Hepatocyte (in vitro differentiated cells): Measurements from ENCODE around the gene MAGI2. TPM values are rescaled to one million over a fixed set of nuclear protein-coding genes. Genes with fewer than 3 reads are reported as not detected.

Experiments
- DNase-seq: peaks from one replicate; pipeline ENCODE4 v3.0.0-alpha.2; 2016; ENCODE audit warnings: low spot score
- H2AFZ ChIP-seq: fragments of 200-600 bp; sonication (generic); 2 replicates; pipeline ENCODE4 v1.6.0; 2016; ENCODE audit warnings: antibody characterized with exemption, mild to moderate bottlenecking
- H3K27ac ChIP-seq: fragments of 200-600 bp; sonication (generic); 2 replicates; pipeline ENCODE4 v1.5.1; 2016; ENCODE audit warnings: mild to moderate bottlenecking
- H3K27me3 ChIP-seq: fragments of 200-600 bp; sonication (generic); 2 replicates; pipeline ENCODE4 v1.6.1; 2016
- H3K36me3 ChIP-seq: fragments of 200-600 bp; sonication (generic); replicated peaks from 2 replicates; pipeline ENCODE4 v1.5.1; 2016; ENCODE audit warnings: low read depth; ENCODE audit not compliant: insufficient read depth
- H3K4me1 ChIP-seq: fragments of 200-600 bp; sonication (generic); 2 replicates; pipeline ENCODE4 v1.5.1; 2016; ENCODE audit warnings: mild to moderate bottlenecking, moderate library complexity; ENCODE audit not compliant: insufficient read depth
- H3K4me2 ChIP-seq: fragments of 200-600 bp; sonication (generic); 2 replicates; pipeline ENCODE4 v1.6.0; 2016
- H3K4me3 ChIP-seq: fragments of 200-600 bp; sonication (generic); 2 replicates; pipeline ENCODE4 v1.5.1; 2016; ENCODE audit warnings: mild to moderate bottlenecking
- H3K79me2 ChIP-seq: fragments of 200-600 bp; sonication (generic); 2 replicates; pipeline ENCODE4 v1.6.0; 2017; ENCODE audit warnings: mild to moderate bottlenecking
- H3K9me2 ChIP-seq: fragments of 200-600 bp; sonication (generic); replicated peaks from 2 replicates; pipeline ENCODE4 v1.6.0; 2017; ENCODE audit warnings: mild to moderate bottlenecking; ENCODE audit not compliant: insufficient read depth
- H3K9me3 ChIP-seq: fragments of 200-600 bp; sonication (generic); 2 replicates; pipeline ENCODE4 v1.5.1; 2016; ENCODE audit warnings: low read depth, mild to moderate bottlenecking
- H4K20me1 ChIP-seq: fragments of 200-600 bp; sonication (generic); 2 replicates; pipeline ENCODE4 v1.6.0; 2016; ENCODE audit warnings: mild to moderate bottlenecking; ENCODE audit not compliant: insufficient read depth, poor library complexity, severe bottlenecking
- CTCF ChIP-seq: fragments of 200-600 bp; sonication (generic); IDR thresholded peaks from 2 replicates; pipeline ENCODE4 v1.5.1; 2016; ENCODE audit warnings: antibody characterized with exemption, mild to moderate bottlenecking; ENCODE audit not compliant: poor library complexity
- EZH2 ChIP-seq: fragments of 200-600 bp; sonication (generic); IDR thresholded peaks from 2 replicates; pipeline ENCODE4 v1.6.1; 2016; ENCODE audit warnings: antibody characterized with exemption, mild to moderate bottlenecking, borderline replicate concordance
- EZH2phosphoT487 ChIP-seq: fragments of 200-600 bp; sonication (generic); IDR thresholded peaks from one replicate; pipeline ENCODE4 v1.6.1; 2018; ENCODE audit warnings: antibody characterized with exemption, mild to moderate bottlenecking, low read depth, moderate library complexity; ENCODE audit not compliant: unreplicated experiment, severe bottlenecking
- WGBS: methylation state at CpG from one replicate; pipeline ENCODE4 v1.1.6; 2016; ENCODE audit warnings: low lambda C conversion rate; ENCODE audit errors: missing lambda C conversion rate; 5-methylcytosine and 5-hydroxymethylcytosine counted together
- polyA plus RNA-seq: library from polyadenylated mRNA; unstranded; fragments of >200 nt; fragmentation: Nextera tagmentation; extraction: Ambion mirVana; gene quantifications from 2 replicates; pipeline ENCODE4 v1.2.1, GENCODE V29; 2016
- total RNA-seq: library from RNA; depleted of rRNA; stranded (reverse); fragments of >200 nt; gene quantifications from 2 replicates; pipeline ENCODE4 v1.2.3, GENCODE V29; 2014

The MAGI2 gene
- total and polyA plus RNA-seq, 2 experiments from 2014 or later: 3.1 to 6.7 TPM

DNA sequence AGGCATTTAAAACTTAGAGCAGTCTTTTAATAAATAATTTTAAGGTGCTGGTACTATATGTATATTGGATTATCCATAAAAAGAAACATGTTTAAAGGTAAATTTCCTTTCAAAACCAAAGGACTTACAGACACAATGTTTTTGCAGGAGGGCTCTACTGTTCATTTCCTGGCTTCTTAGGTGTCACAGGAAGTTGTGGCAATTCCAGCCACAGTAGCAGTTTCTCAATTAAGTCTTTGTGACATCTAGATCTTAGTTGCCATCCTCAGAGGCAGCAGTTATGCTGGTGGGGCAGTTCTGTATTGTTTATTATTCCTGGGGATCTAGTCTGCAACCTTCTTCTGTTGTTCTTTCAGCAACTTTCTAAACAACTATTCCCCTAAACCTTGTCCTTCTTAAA is 460.1 kb downstream of the MAGI2 start:
- Histone ChIP-seq H3K27me3 (no peaks in the 10 kb centered on the region), H3K4me3 (no peak overlapping the region), H2AFZ (no peak overlapping the region), H3K79me2 (no peaks in the 10 kb centered on the region), H3K9me3 (no peaks in the 10 kb centered on the region), H3K4me2 (no peak overlapping the region), H3K27ac (no peak overlapping the region), H3K4me1 (no peaks in the 10 kb centered on the region), H3K36me3 (no peaks in the 10 kb centered on the region), H3K9me2 (no peaks in the 10 kb centered on the region), H4K20me1 (no peaks in the 10 kb centered on the region)
- TF ChIP-seq CTCF (no peak), EZH2 (no peak), EZH2phosphoT487 (no peak)
- no peak for DNase-seq

GRCh38 chr7:78985509-78985908 is 468.0 kb downstream of the MAGI2 start:
- WGBS: 61% methylated on average over 3 of the region's 3 CpGs
- no peak for DNase-seq
- Histone ChIP-seq H3K27ac (no peak overlapping the region), H3K4me3 (no peak overlapping the region), H3K9me2 (no peaks in the 10 kb centered on the region), H3K36me3 (no peaks in the 10 kb centered on the region), H3K27me3 (no peaks in the 10 kb centered on the region), H3K79me2 (no peaks in the 10 kb centered on the region), H3K4me1 (no peaks in the 10 kb centered on the region), H4K20me1 (no peaks in the 10 kb centered on the region), H2AFZ (no peak overlapping the region), H3K4me2 (no peak overlapping the region), H3K9me3 (no peaks in the 10 kb centered on the region)
- TF ChIP-seq EZH2phosphoT487 (no peak), CTCF (no peak), EZH2 (no peak)

- H3K4me3 ChIP-seq: no peak overlapping the region
- no peaks in the 10 kb centered on the region for H3K9me3 ChIP-seq
- no peak for TF ChIP-seq EZH2phosphoT487
- TF ChIP-seq EZH2: no peak
- TF ChIP-seq CTCF: no peak
- H4K20me1 ChIP-seq: no peaks in the 10 kb centered on the region
- no peaks in the 10 kb centered on the region for H3K36me3 ChIP-seq
- H3K27me3 ChIP-seq: no peaks in the 10 kb centered on the region
- H2AFZ ChIP-seq: no peak overlapping the region
- no peak overlapping the region for H3K27ac ChIP-seq
- no peaks in the 10 kb centered on the region for H3K9me2 ChIP-seq
- DNase-seq: no peak
- no peaks in the 10 kb centered on the region for H3K79me2 ChIP-seq
- H3K4me2 ChIP-seq: no peak overlapping the region
- no peaks in the 10 kb centered on the region for H3K4me1 ChIP-seq
Measured at GRCh38 chr7:78983483-78983882, 470.0 kb downstream of the MAGI2 start.

DNA sequence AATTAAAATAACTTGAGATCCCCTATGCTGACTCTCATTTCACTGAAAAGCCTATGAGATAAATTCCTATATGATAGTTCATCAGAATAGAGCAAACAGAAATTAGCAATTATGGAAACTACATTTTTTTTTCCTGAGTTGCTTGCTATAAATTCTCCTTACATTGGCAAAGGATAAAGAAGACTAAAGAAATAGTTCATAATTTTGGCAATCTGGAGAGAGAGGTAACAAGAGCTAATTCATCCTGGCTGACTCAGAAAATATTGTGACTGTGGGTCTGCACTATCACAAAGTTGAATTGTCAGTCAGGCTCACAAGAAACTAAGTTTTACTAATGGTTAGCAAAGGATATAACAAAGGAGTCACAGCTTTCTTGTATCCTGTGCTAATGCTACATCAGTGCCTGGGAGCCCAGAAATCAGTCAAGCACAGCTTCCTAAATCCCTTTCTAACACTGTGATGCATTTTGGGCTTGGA is 483.0 kb downstream of the MAGI2 start:
- no peak overlapping the region for H3K27ac ChIP-seq
- no peaks in the 10 kb centered on the region for H3K9me2 ChIP-seq
- H3K79me2 ChIP-seq: no peaks in the 10 kb centered on the region
- H2AFZ ChIP-seq: no peak overlapping the region
- no peak for DNase-seq
- no peak overlapping the region for H3K4me3 ChIP-seq
- TF ChIP-seq CTCF (no peak), EZH2 (no peak), EZH2phosphoT487 (no peak)
- no peaks in the 10 kb centered on the region for H3K36me3 ChIP-seq
- no peaks in the 10 kb centered on the region for H3K27me3 ChIP-seq
- H3K4me2 ChIP-seq: no peak overlapping the region
- no peaks in the 10 kb centered on the region for H3K9me3 ChIP-seq
- H3K4me1 ChIP-seq: no peaks in the 10 kb centered on the region
- no peaks in the 10 kb centered on the region for H4K20me1 ChIP-seq
